ENCODE data around the gene GGA1. TPM values are rescaled to one million over a fixed set of nuclear protein-coding genes. Genes with fewer than 3 reads are reported as not detected.

Gene GGA1
- total RNA-seq, 3 donors from 2014 or later = 73.3 to 79.5 (median 77.3) TPM

GRCh38 chr22:37636186-37636948, 27.7 kb downstream of the GGA1 start:
- peaks cover 72% of the 10 kb centered on the region for H3K4me1 Mint-ChIP-seq (ENCODE audit: low read depth)
- no peak for DNase-seq
- H3K27me3 Mint-ChIP-seq (ENCODE audit: low read depth) = no peaks in the 10 kb centered on the region
- H3K4me3 Mint-ChIP-seq = no peak overlapping the region
- ATAC-seq = no peak
- no peaks in the 10 kb centered on the region for H3K36me3 Mint-ChIP-seq (ENCODE audit: insufficient read depth)
- no peaks in the 10 kb centered on the region for H3K9me3 Mint-ChIP-seq

- no peak for DNase-seq
- no peak for ATAC-seq
- Mint-ChIP-seq H3K27me3 (ENCODE audit: low read depth) (no peaks in the 10 kb centered on the region), H3K4me3 (no peak overlapping the region), H3K4me1 (ENCODE audit: low read depth) (peaks cover 74% of the 10 kb centered on the region), H3K9me3 (no peaks in the 10 kb centered on the region), H3K36me3 (ENCODE audit: insufficient read depth) (no peaks in the 10 kb centered on the region)
Observed at GRCh38 chr22:37636949-37637273, 28.3 kb downstream of the GGA1 start.

- ATAC-seq (peak; percentile 4 to 5), DNase-seq (no peak)
- Mint-ChIP-seq H3K4me3 (peak overlapping the region; percentile 94), H3K36me3 (ENCODE audit: insufficient read depth) (peaks cover 5% of the 10 kb centered on the region), H3K9me3 (no peaks in the 10 kb centered on the region), H3K4me1 (ENCODE audit: low read depth) (peaks cover 78% of the 10 kb centered on the region), H3K27me3 (ENCODE audit: low read depth) (no peaks in the 10 kb centered on the region)
Observed at GRCh38 chr22:37638391-37639069, 29.9 kb downstream of the GGA1 start.

- Mint-ChIP-seq H3K4me1 (ENCODE audit: low read depth) (peaks cover 76% of the 10 kb centered on the region), H3K36me3 (ENCODE audit: insufficient read depth) (peaks cover 5% of the 10 kb centered on the region), H3K9me3 (no peaks in the 10 kb centered on the region), H3K27me3 (ENCODE audit: low read depth) (no peaks in the 10 kb centered on the region), H3K4me3 (peak within 1 kb of the TSS; percentile 94)
- ATAC-seq = peak; percentile 51 to 56
- peak; percentile 36 for DNase-seq
Observed at GRCh38 chr22:37639070-37639760, 30.6 kb downstream of the GGA1 start, which contains the start of gene SH3BP1. SH3BP1 (plus strand) TSS chr22:37639669; CDS start chr22:37639788, 119 bp downstream.

GRCh38 chr22:37639771-37640590, 31.3 kb downstream of the GGA1 start:
- Mint-ChIP-seq H3K9me3 (no peaks in the 10 kb centered on the region), H3K36me3 (ENCODE audit: insufficient read depth) (peaks cover 7% of the 10 kb centered on the region), H3K4me3 (peak overlapping the region; percentile 94), H3K4me1 (ENCODE audit: low read depth) (peaks cover 69% of the 10 kb centered on the region), H3K27me3 (ENCODE audit: low read depth) (no peaks in the 10 kb centered on the region)
- ATAC-seq (peak; percentile 11 to 13), DNase-seq (no peak)

GRCh38 chr22:37640591-37641560, 32.2 kb downstream of the GGA1 start:
- peak overlapping the region; percentile 94 for H3K4me3 Mint-ChIP-seq
- H3K27me3 Mint-ChIP-seq (ENCODE audit: low read depth) = no peaks in the 10 kb centered on the region
- ATAC-seq (no peak), DNase-seq (no peak)
- peaks cover 60% of the 10 kb centered on the region for H3K4me1 Mint-ChIP-seq (ENCODE audit: low read depth)
- no peaks in the 10 kb centered on the region for H3K9me3 Mint-ChIP-seq
- peaks cover 7% of the 10 kb centered on the region for H3K36me3 Mint-ChIP-seq (ENCODE audit: insufficient read depth)

- Mint-ChIP-seq H3K36me3 (ENCODE audit: insufficient read depth) (peaks cover 9% of the 10 kb centered on the region), H3K4me3 (peak overlapping the region; percentile 94), H3K4me1 (ENCODE audit: low read depth) (peaks cover 56% of the 10 kb centered on the region)
Observed at GRCh38 chr22:37641561-37641949, 32.9 kb downstream of the GGA1 start.

GRCh38 chr22:37643225-37643847, 34.7 kb downstream of the GGA1 start:
- peaks cover 40% of the 10 kb centered on the region for H3K4me1 Mint-ChIP-seq (ENCODE audit: low read depth)
- H3K9me3 Mint-ChIP-seq = no peaks in the 10 kb centered on the region
- DNase-seq = peak; percentile 90
- peak; percentile 73 to 74 for ATAC-seq
- peak overlapping the region; percentile 29 for H3K4me3 Mint-ChIP-seq
- no peaks in the 10 kb centered on the region for H3K27me3 Mint-ChIP-seq (ENCODE audit: low read depth)
- peaks cover 16% of the 10 kb centered on the region for H3K36me3 Mint-ChIP-seq (ENCODE audit: insufficient read depth)

More at GRCh38 chr22:37641561-37641949, 32.9 kb downstream of the GGA1 start:
- Mint-ChIP-seq H3K9me3 (no peaks in the 10 kb centered on the region), H3K27me3 (ENCODE audit: low read depth) (no peaks in the 10 kb centered on the region)
- DNase-seq (no peak), ATAC-seq (no peak)

GRCh38 chr22:37647317-37647716, 38.7 kb downstream of the GGA1 start:
- no peak overlapping the region for H3K4me3 Mint-ChIP-seq
- peaks cover 18% of the 10 kb centered on the region for H3K4me1 Mint-ChIP-seq (ENCODE audit: low read depth)
- no peak for ATAC-seq
- peaks cover 23% of the 10 kb centered on the region for H3K36me3 Mint-ChIP-seq (ENCODE audit: insufficient read depth)
- H3K9me3 Mint-ChIP-seq = no peaks in the 10 kb centered on the region
- H3K27me3 Mint-ChIP-seq (ENCODE audit: low read depth) = no peaks in the 10 kb centered on the region
- DNase-seq = no peak

- no peak for ATAC-seq
- Mint-ChIP-seq H3K4me1 (ENCODE audit: low read depth) (peaks cover 12% of the 10 kb centered on the region), H3K9me3 (no peaks in the 10 kb centered on the region), H3K4me3 (no peak overlapping the region), H3K27me3 (ENCODE audit: low read depth) (no peaks in the 10 kb centered on the region), H3K36me3 (ENCODE audit: insufficient read depth) (peaks cover 23% of the 10 kb centered on the region)
- DNase-seq = no peak
Observed at GRCh38 chr22:37647928-37648327, 39.3 kb downstream of the GGA1 start.

- H3K36me3 Mint-ChIP-seq (ENCODE audit: insufficient read depth) = peaks cover 15% of the 10 kb centered on the region
- peaks cover 1% of the 10 kb centered on the region for H3K4me1 Mint-ChIP-seq (ENCODE audit: low read depth)
- no peak overlapping the region for H3K4me3 Mint-ChIP-seq
- ATAC-seq (no peak), DNase-seq (no peak)
- H3K27me3 Mint-ChIP-seq (ENCODE audit: low read depth) = no peaks in the 10 kb centered on the region
- H3K9me3 Mint-ChIP-seq = no peaks in the 10 kb centered on the region
Observed at GRCh38 chr22:37650463-37651136, 42.0 kb downstream of the GGA1 start.

GRCh38 chr22:37654563-37655251, 46.1 kb downstream of the GGA1 start:
- no peak overlapping the region for H3K4me3 Mint-ChIP-seq
- ATAC-seq = no peak

More at GRCh38 chr22:37654563-37655251, 46.1 kb downstream of the GGA1 start:
- Mint-ChIP-seq H3K27me3 (ENCODE audit: low read depth) (no peaks in the 10 kb centered on the region), H3K9me3 (no peaks in the 10 kb centered on the region), H3K36me3 (ENCODE audit: insufficient read depth) (peaks cover 5% of the 10 kb centered on the region), H3K4me1 (ENCODE audit: low read depth) (peaks cover 14% of the 10 kb centered on the region)
- no peak for DNase-seq
